Panc1 (cell line): ENCODE measurements around the gene NEB.

Experiments used
- CTCF ChIP-seq: fragments of 450-650 bp; IDR thresholded peaks from 2 replicates; pipeline ENCODE4 v1.5.1; 2017; ENCODE audit warnings: mild to moderate bottlenecking
- REST ChIP-seq, 2 experiments: IDR thresholded peaks; 2 replicates each; pipeline ENCODE4 v1.6.1; 2011 to 2012; ENCODE audit warnings: low read depth in 2 of 2, control low read depth in 1 of 2, low read length in 1 of 2, mild to moderate bottlenecking in 1 of 2, moderate library complexity in 1 of 2; ENCODE audit not compliant: insufficient read depth in 1 of 2

GRCh38 chr2:151484100-151484499, 250.2 kb downstream of the NEB start:
- no peak for TF ChIP-seq CTCF
- TF ChIP-seq REST (IDR thresholded peaks at IDR 0.05; ENCODE audit: insufficient read depth in 1 of 2, low read depth in 2 of 2, low read length in 1 of 2): no peak
